Occipital lobe (tissue), 2 donors: ENCODE measurements around the gene NEMP1. TPM values are rescaled to one million over a fixed set of nuclear protein-coding genes. Genes with fewer than 3 reads are reported as not detected.
A peak's percentile ranks its signal among the peaks of the same experiment; 100 is the strongest.
"Not testable (repeated sequence)": the region's sequence is repeated elsewhere in the genome, so short reads cannot be mapped to it uniquely, and the experiment has no call there.

ENCODE experiments used
- DNase-seq: peaks from one replicate; lab custom pipeline; 2025; lab: John Stamatoyannopoulos, UW
- total RNA-seq: library from RNA; depleted of rRNA; stranded (reverse); fragments of >200 nt; gene quantifications from one replicate; pipeline ENCODE4 v1.2.3, GENCODE V29; 2014

The NEMP1 gene
- total RNA-seq, 1 donor from 2014 or later, result 7.6 TPM

DNA sequence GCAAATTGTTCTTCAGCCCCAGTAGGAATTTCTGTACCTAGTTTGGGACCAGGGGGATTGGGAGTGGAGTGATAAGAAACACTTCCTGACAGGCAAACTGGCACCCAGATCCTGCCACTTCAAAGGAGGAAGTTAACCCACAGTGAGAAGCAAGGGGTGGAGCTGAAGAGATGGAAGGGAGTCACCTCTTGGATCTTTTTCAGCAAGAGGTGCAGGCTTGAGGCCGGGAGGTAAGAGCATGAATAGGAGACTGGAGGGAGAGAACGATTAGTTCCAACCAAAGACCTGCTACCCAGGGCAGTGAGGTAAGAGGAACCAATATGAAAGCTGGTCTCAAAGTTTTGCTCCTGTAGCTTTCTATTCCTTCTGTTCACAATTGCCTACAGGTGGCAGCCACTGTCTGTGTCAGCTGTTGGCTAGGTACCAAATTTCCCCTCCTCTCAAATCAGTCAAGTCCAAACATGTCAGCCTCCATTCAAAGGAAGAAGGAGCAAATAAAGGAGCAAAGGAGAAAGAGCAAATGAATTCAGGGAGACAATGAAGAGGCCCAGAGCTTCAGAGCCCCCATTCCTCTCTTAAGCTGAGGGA lies 47.4 kb downstream of the NEMP1 start:
- DNase-seq, result no peak

DNA sequence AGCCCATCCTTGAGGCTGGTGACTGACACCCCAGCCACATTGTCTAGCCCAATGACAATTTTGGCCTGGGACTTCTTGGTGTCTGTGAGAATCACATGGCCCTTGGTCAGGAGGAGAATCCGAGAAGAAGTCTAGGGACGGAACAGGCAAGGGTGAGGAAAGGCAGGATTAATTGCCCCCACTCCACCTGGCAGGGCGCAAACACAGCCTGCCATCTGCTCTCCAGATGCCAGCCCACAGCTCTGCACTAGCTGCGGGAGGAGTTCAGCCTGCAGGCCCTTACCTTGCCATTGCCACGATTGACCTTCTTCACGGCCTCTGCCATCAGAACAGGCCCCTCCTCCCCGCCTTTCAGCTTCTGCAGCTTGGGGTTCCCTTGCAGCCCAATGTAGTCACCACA lies 49.1 kb downstream of the NEMP1 start:
- DNase-seq, result no peak

DNA sequence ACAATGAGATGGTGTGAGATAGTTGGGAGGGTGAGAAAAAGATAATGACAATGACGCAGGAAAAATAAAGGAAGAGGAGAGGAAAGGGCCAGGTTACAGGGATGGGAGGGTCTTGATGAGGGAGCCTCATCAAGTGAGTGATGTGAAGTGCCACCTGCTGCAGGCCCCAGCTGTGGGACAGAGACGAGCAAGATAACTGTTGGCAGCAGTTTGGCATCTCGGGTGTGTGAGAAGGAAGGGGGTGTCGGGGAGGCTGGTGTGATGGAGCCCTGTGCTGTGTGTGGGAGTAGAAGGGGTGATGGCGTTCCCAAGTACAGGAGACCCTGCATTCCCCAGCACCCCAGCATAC lies 50.8 kb downstream of the NEMP1 start:
- no peak for DNase-seq

DNA sequence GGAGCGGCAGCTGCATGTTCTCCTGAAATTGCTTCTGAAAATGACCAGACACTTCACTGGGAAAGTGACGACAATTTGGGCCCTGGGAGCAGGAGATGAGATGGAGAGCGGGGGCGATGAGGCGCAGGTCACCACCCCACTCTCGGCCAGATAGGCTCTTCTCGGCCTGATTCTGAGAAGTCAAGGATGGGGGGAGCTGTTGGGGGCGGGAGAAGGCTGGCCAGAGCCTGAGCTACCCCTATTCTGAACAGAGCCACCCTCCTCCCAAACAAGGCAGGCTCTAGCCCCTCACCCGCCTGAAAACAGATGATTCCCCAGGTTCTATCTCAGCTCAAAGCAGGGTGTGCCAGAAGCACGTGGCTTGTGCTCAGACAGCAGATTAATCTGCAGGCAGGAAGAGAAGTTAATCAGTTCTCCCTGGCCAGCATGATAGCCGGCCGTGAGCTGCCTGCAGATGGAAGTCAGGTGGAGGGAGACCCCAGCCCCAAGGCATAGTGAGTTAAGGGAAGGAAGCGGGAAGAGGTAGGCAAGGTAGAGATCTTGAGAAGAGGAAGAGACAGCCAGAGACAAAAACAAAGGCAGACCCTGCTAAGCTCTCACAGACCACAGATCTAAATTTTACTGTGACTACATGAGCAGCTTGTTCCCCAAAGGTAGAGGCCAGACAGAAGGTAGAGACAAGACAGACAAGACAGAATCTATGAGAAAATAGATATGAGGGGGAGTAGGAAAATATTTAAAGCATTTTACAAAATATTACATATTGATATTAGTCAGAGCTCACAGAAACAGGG lies 51.4 kb downstream of the NEMP1 start:
- no peak for DNase-seq

DNA sequence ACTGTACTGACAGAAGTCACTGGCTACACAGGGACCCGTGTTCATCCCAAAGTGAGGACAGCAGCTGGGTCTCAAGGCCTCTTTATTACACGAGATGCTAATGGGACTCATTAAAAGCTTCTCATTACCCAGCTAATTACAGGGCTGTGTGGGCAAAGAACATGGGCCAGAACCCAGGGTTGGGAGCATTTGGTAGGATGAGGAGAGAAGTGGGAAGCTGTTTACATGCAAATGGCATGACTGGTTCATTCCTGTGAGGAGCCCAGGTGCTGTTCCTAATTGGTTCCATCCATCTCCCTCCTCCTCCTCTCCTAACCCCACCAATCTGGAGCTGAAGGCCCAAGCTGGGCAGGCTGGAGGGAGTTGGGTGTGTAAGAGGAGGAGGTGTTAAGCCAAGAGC lies 53.4 kb downstream of the NEMP1 start:
- DNase-seq, result no peak

DNA sequence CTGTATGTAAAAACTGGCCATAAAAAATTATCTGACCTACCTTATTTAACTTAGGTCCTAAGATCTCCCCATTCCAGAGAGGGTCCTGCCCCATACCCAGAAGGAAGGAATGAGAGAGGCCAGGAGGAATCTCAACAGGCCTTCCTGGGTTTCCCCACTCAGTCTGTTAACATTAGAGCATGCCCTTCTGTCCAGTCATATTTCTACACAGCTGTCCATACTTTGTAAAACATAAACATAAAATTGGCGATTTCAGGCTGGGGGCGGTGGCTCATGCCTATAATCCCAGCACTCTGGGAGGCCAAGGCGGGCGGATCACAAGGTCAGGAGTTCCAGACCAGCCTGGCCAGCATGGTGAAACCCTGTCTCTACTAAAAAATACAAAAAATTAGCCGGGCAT lies 56.3 kb downstream of the NEMP1 start:
- not testable (repeated sequence) for DNase-seq

DNA sequence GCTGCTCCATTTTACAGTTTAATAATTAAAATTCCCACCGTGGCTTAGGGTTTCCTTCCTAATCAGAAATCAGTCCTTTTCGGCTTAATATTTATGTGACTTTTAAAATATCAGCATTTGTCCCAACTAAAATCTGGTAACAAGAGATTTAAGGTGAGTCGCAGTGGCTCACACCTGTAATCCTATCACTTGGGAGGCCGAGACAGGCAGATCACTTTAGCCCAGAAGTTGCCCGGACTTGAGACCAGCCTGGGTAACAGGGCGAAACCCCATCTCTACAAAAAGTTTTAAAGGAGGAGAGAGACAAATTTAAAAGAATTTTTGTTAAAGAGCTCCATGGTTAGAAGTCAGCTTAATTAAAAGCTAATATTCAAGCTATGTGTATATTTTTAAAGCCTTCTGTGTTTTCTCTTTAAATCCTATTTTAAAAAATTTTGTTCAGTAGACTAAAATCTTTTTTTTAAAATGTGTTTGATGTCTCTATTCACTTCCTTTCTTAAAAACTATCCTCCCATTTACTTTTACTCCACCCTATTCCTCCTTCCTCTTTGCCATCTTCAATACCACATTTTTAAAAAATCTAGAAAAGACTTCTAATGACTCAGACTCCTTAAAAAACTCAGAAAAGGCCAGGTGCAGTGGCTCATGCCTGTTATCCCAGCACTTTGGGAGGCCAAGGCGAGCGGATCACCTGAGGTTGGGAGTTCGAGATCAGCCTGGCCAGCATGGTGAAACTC lies 58.4 kb downstream of the NEMP1 start:
- DNase-seq, result no peak

DNA sequence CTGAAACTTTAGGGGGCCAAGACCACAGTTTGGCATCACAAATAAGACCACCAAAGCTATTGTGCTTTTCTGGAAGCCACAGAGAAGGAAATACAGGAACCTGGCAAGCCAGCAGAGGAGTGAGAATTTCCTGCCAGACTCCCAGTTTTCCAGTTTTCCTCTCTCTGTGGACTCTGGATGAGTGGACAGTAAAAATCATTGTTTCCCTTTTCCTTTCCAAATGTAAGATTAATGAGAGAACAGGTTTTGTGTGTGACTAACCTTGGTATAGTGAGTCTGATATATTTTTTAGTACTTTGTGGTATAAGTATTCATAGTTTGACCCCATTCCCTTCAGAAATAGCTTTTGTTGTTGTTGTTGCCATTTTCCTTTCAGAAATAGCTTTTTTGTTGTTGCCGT lies 59.7 kb downstream of the NEMP1 start:
- no peak for DNase-seq

DNA sequence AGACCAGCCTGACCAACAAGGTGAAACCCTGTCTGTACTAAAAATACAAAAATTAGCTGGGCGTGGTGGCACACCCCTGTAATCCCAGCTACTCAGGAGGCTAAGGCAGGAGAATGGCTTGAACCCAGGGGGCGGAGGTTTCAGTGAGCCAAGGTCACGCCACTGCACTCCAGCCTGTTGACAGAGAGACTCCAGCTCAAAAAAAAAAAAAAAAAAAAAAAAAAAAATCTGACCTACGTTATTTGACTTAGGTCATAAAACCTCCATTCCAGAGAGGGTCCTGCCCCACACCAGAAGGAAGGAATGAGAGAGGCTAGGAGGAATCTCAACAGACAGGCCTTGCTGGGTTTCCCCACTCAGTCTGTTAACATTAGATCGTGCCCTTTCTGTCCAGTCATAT lies 60.2 kb downstream of the NEMP1 start:
- DNase-seq, result not testable (repeated sequence)

DNA sequence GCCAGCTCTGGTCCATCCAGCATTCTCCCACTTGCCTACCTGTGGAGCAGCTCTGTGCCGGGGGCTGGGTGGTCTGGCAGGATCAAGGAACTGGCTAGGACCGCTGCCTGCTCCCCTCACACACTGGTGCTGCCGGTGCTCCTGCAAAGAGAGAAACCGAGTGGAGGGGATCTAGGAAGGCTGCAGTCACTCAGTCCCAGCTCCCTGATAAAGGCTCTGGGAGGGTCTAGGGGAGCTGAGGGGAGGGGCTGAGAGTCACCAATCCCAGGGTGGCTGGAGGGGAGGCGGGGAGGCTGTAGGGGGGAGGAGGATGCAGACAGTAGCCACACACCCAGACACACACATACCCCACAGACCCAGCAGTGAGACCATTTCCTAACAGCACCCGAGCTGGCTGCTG lies 62.2 kb downstream of the NEMP1 start, which contains the start of gene TAC3:
TSS of gene TAC3 (minus strand) at position 182 of the 400 bp plus-strand sequence. CDS start 732 bp downstream, outside the sequence.
- DNase-seq, result no peak

DNA sequence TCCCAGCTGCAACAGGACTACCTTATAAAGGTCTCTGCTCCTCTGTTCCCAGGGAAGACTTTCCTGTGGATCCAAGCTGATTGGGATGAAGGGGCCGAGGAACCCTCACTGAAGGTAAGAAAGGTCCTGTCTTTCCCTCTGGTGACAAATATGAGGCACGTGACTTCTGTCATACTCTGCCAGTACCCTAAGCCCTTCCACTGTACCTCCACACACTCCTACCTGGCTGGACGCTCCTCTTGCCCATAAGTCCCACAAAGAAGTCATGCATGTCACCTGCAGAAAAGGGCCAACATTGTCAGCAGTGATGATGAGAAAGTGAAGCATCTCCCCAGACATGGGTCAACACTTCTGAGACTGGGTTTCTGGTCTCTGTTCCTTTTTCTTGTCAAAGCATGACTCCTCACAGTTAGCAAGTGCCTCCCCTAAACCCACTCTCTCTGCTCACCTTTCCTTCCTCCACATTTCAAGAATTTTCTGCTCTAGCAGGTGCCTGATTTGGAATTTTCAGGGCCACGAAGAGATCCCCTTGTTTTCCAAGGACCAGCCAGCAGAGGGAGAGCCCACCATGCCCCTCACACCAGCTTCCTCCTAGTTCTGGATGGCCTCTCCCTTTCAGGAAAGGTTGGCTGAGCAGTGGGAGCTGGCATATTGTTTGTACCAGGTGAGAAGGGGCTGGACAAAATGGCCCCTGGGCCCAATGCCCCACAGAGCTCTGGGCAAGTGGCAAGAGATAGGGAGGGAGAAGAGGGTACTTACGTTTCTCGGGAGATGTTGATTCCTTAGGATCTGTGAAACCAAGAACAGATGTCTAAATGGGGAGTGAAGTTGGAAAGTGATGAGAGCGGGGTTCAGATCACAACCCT lies 65.8 kb downstream of the NEMP1 start:
- DNase-seq, result no peak

DNA sequence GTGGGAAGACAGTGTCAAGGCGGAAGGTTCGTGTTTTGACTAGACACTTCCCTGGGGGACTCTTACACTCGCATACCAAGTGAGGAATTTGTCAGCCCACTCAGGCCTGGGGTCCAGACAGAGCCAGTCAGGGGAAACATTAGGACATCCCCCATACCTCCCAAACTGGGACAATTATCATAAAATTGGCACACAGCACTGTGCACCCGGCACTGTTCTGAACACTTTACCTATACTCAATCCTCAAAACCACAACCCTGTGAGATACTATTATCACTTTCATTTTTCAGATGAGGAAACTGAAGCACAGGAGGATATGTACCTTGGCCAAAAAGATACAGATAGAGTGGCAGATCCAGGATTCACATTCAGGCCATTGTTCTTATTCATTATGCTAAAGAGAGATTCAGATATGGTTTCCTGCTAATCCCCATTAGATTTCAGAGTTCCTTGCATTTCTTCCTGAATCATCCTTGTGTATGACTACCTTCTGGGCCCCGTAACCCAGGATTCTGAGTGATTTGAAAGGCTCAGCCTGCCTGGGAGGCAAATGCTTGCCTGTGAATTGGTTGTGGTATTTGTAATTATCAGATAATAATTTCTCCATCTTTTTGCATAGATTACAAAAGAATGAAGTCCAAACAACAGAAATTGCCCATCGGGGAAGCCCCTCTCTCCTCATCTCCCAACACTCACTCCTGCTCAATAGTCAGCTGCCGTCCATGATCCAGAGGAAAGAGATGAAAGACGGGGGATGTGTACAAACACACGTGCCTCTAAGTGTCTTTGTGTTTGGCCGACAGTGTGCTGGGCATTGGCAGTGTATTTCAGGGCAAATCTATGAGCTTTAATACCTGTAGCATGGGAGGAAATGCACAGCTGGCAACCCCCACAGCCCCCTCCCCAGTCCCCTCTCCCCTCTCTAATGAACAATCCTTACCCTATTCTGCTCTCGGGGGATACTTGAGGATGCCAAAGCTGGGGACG lies 66.9 kb downstream of the NEMP1 start:
- DNase-seq, result no peak

DNA sequence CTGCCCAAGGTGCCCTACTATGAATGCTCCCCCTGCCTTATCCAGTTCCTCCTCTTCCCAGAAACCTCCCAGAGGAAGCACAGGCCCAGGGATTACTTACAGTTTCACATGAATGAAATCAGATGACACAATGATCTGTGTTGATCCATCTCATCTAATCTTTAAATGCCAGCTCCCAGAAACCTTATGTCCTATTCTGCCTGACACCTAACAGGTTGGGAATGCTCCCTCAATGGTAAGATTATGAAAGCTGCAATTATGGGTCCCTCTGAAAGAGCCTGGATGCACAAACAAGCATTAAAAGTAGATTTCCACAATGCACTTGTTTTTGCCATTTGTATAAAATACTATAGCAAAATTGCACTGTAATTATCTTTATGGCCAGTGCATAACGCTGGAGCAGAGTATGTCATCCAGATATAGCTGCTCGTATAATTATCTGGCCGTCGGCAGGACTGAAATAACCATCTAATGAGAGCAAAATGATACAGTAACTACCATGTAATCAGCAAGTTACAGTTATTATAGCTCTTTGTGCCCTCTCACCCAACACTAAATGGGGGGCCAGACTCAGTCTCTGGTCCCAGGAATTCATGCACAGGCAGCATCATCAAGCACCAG lies 67.9 kb downstream of the NEMP1 start:
- no peak for DNase-seq

DNA sequence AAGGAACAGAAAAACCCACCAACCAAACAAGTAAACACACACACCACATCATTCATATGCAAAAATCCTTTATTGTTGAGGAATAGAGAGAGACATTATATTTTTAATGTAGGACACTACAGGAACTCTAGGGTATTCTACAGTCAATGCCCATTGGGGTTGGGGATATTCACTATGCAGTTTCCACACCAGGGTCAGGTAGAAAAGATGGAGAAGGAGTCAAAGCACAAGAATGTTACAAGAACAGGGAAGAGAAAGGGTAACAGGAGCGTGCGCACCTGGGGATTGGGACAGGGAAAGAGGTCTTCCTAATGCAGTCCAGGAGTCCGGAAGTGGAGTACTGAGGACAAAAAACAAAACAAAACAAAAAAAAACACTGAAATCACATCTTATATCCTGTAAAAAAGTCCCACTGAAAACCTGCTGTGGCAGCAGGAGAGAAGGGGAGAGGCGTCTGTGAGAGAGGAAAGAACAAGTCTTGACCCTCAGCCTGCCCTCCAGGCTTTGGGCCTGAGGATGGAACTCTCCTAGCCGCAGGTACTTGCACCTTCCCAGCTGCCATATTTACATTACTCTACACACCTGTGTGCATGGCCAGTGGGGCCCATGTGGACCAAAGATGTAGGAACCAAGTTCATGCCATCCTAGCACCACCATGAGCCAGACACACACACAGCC lies 68.5 kb downstream of the NEMP1 start:
- DNase-seq, result no peak

DNA sequence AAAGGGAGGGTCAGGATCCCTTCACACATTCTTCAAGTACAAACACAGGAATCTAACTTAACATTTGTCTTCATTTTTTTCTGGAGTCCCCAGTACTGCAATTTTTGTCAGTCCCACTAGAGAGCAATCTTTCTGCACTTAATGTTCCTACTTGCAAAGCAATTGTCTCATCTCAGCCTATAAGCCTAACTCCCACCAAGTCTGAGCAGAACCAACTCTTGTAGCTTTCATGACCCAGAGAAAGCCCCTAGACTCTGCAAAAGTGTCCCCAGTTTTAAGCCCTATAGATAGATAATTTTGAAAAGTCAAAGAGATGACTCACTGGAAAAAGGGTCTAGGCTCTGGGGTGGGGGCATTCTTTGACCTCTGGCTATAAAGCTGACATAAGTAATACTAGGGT lies 70.4 kb downstream of the NEMP1 start:
- no peak for DNase-seq

DNA sequence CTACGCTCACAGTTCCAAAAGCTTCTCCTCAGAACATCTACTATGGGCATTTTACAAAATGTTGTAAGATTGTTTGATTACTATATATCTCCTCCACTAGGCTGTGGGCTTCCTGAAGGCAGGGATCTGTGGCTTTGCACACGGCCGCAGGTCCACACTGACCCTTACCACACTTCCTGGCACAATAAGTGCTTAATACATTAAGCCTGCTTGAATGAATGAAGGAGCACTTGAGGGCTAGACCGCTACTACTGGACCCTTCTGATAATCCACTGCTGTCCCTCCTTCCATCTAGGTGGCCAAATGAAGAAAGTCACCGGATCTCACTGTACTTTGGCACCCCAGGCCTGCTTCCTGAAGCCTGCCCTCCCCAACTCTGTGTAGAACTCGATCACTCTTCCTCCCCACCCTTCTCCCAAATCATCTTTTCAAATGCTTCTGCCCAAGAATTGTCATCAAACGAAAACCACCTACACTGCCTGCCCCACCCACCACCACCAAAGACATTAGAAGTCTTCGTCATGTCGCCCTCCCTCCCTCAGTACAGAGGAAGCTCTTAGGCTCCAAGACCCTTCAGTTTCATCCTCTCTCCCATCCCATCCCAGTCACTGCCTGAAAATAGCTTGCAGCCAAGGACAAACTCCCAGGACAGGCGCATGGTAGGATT lies 71.6 kb downstream of the NEMP1 start:
- no peak for DNase-seq

DNA sequence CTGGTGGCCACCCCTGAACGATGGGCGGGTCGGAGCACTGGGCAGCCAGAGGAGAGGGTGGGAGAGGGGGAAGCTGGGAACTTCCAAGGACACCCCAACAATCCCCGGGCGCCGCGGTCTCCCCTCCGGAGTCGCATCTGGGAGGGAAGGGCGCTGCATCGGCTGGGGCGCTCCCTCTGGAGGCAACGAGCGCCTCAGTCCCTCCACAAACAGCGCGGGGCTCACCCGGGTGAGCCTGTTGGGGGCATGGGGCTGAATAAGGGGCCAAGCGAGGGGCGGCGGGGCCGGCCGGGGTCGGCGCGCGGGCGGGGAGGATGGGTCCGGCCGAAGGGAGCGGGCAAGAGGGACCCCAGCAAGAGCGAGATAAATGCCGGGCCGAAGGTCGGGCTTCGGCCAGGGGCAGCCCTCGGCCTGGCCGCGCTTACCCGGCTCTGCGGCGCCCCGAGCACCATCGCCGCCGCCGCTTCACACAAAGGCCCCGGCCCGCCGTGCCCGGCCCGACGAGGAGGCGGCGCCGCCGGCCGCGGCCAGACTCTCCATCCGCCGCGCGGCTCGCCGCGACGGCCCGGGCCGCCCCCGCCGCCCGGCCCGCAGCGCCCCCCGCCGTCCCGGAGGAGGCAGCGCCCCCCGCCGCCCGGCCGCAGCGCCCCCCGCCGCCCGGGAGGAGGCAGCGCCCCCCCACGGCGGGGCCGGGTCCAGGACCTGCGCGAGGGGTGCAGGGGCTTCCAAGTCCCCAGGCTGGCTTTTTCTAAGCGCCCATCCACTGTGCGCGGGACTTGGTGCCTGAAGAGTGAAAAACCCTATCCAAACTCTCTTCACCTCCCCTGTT lies 72.4 kb downstream of the NEMP1 start, which contains the start of gene ZBTB39:
TSS of gene ZBTB39 (minus strand) at position 567 of the 829 bp plus-strand sequence. CDS start 1,629 bp downstream, outside the sequence.
- peak; percentile 43 for DNase-seq
